ENCODE results near the gene MYO1E.
A peak's percentile ranks its signal among the peaks of the same experiment; 100 is the strongest.

MYO1E gene

DNA sequence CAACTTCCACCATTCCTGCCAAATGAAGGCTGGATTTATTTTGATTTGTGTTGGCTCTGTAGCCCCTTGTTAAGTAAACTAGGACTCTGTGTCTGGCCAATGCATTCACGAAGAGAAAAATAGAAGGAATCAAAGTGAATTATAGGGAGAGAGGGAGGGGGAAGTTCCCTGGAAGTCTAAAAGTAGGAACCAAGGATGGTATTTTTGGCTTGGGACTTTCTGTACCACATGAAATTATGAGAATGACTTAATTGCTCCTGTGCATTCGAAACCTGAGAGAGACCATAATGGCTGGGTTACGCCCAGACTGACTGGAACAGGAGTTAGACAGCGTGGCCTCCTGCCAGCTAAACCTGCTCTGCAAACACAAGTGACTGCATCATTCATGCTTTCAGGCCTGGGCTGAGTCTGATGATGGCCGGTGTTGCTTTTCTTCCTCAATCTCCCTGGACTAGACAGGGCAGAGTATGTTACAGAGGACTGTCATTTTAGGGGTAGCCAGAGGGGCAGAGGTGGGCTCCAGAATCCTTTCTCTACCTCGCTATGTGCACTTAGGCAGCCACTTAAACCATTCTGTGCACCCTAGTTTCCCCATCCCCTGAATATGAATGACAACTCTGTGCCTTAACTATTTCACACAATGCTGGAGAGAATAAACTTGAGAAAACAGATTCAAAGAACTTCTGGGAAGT is 58.9 kb downstream of the MYO1E start:
- no peak for DNase-seq

DNA sequence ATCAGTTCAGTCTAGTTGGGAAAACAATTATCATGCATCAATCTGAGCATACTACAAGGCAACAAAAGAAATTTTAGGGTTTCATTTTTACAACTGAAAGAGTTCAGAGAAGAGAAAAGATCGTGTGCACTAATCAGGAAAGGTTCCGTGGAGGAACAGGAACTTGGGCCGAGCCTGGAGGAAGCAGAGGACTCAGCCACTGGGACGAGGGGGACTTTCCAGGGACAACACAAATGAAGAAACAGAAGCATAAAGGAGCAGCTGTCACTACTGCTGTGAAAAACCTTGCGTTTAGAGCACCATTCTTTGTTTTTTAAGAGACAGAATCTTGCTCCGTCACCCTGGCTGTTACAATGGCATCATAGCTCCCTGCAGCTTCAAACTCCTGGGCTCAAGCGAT is 60.5 kb downstream of the MYO1E start:
- no peak for DNase-seq

DNA sequence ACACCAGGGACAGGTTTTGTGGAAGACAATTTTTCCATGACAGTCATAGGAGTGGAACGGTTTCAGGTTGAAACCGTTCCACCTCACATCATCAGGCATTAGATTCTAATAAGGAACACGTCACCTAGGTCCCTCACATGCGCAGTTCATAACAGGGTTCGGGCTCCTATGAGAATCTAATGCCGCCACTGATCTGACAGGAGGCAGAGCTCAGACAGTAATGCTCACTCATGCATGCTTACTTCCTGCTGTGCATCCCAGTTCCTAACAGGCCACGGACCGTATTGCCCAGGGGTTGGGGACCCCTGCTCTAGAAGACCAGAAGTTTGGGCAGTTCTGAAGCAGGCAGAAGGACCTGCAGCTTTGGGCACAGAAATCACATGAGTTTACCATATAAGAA is 61.5 kb downstream of the MYO1E start:
- DNase-seq = no peak

DNA sequence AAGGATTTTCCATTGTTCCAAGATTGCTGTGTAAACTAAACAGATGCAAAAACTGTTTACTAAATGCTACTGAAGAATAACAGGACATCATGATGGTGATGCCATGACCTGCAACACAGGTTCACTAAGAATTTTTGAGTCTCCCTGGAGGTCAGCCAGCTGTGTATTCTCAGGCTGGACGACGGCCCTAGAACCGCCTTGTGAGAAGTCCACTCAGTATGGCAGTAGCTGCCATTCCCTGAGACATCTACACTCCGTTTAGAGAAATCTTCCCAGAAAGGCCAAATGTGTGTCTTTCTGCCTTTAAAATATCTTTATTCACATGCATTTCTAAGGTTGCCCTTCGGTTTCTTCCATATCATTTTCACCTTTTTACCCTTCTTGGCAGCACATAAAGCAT is 63.3 kb downstream of the MYO1E start:
- DNase-seq = no peak

DNA sequence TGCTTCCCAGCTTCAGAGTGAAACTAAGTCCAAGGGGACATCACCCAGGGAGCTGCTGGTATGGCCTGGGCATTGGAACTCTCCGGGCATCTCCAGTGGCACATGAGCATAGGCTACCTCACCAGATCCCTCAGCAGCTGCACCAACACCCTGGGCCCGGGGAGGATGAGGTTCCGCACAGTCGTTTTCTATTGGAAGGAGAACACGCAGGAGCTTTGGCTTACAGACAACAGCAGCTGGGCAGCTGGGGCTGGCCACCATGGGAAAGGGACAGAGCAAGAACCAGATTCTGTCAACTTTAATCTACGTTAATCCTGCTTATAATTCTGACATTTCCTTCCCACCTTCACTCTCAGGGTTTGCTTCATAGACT is 65.5 kb downstream of the MYO1E start:
- no peak for DNase-seq

DNA sequence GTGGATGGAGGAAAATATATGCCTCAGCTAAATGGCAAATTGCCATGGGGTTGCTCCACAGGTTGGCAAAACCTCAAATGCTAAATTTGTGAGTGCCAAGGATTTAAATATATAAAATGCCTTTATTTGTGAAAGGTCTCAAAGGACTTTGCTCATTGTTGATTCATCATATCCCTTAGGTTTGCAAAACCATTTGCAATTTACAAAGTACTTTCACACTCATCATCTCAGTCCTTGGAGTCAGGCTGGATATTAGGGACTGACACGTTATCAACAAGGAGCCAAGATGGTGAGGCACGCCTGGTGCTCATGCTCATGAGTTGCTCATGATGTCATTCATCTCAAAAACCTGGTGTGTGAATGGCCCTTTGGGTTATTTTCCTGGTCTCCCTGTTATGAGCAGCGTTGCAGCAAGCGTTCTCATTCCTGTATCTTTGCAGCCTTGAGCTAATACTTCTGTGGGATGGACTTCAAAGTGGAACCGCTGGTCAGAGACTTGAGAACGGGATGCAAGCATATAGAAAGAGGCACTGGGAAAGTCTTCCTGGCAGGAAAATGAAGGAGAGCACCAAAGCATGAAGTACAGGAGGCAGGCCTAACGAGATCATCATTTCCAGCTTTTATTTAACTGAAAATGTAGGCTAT is 66.0 kb downstream of the MYO1E start:
- DNase-seq = no peak

DNA sequence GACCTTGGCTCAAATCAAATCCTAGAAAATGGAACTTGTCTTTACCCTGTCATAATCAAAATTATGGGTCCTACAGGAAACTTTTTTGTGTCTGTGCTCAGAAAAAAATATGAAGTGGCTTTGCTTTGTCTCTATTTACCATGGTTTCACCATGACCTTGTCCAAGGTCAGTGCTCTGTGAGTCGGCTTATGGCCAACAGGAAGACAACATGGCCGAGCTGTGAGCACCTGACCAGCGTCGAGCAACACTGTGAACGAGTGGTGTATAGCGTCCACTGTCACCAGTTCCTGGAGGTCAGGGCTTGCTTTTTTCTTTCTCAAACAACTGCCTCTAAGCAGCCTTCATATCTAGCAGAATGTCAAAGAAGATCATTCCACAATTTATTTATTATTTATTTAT is 67.9 kb downstream of the MYO1E start:
- no peak for DNase-seq

DNA sequence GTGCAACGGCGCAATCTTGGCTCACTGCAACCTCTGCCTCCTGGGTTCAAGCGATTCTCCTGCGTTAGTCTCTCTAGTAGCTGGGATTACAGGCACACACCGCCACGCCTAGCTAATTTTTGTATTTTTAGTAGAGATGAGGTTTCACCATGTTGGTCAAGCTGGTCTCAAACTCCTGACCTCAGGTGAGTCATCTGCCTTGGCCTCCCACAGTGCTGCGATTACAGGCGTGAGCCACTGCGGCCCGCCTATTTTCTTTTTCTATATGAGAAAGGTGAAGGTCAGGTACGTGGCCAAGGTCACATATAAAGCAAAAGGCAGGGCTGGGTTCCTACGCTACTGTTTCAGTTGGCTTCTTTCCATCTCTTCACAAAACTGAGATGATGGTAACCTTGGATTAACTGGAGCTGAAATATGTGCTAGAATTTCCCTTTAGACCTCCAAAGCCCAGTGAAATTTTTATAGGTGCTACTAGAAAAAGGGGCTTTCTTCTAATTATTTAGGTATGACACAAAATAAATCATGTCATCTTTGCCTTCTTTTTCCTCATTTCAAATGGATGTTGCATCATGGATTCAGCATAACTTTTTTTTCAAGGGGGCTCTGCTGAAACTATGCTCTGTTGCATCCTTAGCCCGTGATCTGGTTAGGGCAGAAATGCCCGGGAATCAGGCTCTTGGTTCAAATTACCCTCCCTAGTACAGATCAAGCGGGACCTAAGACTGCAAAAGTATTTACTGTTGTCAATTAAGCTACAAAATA is 68.5 kb downstream of the MYO1E start:
- DNase-seq = no peak

DNA sequence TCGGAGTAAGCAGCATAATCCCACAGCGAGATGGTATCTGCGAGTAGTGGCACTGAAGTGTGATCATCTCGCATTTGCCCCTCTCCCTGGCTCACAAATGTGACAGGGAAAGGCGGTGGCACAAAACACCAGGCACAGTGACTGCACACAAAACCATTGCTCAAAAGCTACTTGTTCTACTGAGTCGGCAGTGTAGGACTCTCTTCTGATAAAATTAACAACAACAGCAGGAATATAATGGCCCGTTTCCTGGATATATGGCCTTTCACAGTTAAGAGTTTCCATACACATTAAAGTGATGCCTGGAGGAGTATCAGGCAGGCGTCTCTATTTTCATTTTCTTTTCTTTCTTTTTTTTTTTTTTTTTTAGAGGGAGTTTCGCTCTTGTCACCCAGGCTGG is 69.0 kb downstream of the MYO1E start:
- no peak for DNase-seq

DNA sequence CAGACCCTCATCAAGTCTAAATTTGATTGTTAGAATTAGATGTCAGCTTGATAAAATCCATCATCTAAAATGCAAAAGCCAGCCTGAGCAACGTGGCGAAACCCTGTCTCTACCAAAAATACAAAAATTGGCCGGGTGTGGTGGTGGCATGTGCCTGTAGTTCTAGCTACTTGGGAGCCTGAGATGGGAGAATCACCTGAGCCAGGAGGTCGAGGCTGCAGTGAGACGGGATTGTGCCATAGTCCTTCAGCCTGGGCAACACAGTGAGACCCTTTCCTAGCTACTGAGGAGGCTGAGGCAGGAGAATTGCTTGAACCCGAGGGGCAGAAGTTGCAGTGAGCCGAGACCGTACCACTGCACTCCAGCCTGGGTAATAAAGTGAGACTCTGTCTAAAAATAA is 69.5 kb downstream of the MYO1E start:
- no peak for DNase-seq

DNA sequence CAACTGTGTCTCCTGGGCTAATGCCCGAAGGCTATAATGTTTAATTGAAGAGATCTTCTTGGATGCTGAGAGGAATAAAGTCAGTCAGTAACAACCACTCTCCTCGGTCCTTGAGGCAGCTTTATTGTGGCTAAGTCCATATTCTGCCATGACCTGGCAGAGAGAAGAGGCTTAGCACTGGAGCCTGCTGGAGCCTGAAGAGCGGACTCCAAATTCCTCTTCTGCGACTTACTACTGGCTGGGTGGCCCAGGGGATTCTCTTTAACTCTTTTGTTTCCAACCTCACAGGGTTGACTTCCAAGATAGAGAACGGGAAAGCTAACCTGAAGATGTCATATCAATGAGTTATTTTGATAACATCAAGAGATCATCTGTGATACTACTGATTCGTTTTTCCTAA is 71.1 kb downstream of the MYO1E start:
- no peak for DNase-seq

DNA sequence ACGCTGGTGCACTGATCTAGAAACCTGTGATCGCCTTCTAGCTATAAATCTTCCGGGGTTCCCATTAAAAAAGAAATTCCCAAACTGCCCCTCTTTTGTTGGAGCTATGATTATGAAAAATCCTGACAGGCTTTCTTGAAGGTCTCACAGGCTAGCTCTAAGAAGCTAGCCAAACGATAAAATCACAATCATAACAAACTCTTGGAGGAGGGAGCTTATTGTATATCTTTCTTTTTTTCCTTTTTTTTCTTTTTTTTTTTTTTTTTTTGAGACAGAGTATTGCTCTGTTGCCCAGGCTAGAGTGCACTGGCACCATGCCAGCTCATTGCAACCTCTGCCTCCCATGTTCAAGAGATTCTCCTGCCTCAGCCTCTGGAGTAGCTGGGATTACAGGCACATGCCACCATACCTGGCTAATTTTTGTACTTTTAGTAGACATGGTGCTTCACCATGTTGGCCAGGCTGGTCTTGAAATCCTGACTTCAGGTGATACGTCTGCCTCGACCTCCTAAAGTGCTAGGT is 72.0 kb downstream of the MYO1E start:
- DNase-seq = no peak

DNA sequence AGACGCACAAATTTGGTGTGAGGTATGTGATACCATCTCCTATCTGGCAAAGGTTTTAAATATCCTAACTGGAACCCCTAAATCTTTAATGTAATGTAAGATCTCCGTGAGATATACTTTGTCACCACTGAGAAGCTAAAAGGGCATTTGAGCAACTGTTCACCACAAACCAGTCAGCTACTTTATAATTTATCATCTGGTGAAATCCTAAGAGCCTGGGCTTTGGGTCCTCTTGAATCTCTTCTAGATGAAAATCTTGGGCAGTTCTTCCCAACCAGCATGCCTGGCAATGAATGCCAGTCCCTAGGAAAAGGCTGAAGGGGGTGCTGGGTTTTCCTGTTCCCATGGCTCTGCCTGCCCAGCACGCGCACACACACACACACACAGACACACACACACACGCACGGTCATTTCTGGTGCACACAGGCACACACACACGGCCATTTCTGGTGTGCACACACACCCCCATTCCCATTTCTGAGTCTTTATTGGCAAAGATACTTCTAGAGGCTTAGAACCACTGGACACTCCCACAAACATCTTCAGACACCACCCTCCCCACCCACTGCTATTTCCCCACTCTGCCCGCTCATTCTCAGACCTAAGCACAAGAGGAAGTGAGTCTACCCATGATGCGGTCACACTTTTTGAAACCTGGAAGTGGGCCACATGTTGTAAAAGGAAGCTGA is 72.6 kb downstream of the MYO1E start:
- DNase-seq = peak; percentile 76 to 85

DNA sequence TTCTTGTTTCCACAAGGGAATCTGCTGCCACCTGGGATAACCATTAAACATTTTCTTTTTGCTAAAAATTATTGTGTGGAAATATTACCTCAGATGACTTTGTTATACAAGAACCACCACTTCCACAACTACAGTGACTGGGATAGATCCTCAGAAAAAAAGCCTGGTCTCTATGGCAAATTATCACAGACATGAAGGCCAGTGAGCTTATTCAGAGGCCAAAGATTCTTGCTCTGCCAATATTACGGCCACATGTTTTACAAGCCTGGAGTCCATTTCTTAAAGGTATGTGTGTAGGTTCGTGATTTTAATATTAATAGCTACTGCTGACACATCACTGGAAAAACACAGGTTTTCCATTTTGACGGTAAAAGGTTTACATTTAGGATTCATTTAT is 73.8 kb downstream of the MYO1E start:
- DNase-seq = no peak

DNA sequence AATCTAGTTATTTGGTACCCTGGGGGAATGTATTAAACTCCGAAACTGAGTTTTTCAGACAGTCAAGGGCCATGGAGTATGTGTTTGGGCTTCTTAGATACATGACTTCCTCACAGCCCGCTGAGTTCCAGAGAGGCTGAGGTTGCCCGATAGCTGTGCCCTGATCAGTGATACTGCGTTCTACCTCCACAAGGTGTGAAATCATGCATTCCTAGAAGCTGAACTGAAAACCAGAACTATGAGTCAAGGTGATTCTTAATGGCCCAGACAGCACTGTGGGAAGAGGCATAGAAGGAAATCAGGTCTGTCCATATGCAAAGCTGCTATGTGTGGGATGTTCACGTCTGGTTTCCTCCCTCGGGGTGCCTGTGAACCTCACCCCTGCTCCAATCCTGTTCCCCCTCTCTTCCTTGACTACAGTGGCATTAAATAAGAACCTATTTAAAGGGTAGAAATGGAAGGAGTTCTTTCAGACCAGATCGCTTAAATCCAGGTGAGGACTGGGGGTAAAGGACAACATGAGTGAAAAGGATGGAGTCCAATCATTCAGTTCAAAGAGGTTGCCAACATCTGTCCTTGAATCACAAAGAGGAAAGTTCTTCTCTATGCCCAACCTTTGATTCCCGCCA is 74.3 kb downstream of the MYO1E start:
- peak in 1 of 2 donors; percentile 24 for DNase-seq

DNA sequence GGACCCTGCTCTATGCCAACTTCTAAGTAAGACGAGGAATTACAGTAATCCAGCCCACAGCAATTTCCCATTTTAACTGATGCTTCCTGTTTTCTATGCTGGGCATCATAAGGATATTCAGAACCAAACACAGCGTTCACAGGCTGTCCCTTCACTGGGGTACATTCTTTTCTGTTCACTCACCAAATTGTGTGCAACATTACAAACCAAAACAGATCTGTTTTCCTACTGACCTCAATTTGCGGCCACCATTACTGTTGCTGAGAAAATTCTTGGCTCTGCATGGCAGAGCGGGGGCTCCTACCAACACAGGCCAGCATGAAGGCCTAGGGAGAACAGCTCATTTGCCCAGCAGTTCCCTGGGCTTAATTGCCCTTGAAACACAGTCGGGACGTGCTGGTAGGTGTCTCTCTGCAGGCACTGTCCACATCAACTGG is 76.5 kb downstream of the MYO1E start:
- DNase-seq = no peak

DNA sequence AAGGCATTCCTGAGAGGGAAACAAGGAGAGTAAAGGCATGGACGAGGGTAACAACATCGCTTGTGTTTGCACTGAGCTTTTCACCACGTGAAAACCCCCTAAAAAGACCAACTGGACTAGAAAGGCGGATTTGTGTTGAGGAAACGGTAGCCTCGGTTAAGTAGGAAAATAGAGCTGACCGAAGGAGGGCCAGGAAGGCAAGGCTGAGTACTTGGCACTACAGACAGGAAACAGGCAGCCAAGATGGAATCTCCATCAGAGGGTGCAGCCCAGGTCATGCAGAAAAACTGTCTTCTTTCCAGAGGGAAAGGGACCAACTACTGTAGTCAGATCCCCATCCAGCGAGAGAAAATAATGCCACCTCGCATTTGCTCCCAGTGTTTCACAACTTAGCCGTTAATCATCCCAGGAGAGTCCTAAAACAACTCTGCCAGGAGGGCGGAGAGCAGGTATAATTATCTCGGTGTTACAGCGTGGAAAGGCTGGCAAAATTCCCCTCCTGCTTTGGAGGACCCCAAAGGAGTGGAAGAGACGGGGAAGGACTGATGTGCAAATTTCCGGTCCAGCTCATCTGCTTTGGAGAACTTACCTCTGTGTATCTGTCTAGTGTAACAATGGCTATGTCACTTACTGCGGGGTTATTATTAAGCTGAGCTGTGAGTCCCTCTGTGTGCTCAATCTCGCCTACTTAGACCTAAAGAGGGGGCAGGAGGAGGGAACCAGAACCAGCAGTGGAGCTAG is 77.2 kb downstream of the MYO1E start:
- DNase-seq = no peak

DNA sequence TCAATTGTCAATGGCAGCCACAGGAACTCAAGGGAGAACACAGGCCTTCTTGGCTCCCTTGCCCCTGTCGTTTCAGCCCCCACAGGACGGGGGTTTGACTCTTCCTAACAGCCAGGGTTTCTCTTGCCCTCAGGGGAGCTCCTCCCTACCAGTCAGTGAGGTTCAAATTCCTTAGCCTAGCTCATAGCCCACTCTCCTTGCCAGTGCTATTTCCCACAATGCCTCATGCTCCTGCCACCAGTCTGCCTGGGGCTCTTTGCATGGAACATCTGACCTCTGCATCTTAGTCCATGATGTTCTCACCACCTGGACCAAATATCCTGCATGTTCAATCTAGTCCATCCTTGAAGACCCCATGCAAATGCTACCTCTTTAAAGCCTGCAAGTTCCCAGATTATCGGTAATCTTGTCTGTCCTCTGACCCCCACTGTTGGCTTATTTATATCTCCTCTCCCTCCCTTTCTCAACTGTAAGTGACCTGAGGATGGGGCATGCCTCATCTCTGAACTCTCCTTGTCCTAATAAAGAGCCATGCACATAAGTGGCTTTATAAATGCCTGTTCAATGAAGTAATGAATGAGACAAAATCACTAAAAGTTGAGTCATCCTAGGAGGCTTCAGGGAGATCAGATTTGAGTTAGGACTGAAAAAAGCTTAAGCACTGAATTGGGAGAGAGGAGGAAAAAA is 78.0 kb downstream of the MYO1E start:
- DNase-seq = no peak

DNA sequence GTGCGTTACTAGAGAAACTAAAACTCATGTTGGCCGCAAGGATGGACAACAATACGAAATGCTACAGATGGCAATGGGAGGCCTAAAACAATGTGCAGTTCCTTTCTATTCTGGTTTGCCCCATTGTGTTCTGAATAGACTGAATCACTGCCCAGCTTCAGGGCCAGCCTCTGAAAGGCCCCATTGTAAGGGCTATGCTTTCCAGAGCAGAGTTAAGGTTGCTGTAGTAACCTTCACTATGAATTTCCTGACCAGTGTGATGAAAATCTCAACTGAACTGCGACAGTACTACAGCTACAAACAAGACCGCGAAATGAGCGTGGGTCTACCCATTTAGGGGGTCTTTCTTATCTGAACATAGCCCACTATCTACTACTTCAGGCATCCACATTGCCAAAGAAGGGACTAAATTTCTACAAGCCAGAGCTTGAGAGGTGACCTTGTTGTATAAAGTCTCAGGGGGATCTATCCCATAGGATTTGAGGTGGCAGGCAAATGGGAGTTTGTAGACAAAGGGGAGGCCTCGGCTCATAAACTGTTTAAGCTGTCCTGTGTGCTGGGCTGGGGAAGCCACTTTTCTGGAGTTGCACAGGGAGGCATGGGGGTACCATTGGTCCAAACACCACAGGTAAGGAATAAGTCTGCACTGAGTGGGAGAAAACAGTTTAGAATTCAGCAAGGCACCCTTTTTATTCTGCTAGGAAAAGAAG is 80.1 kb downstream of the MYO1E start:
- DNase-seq = no peak

DNA sequence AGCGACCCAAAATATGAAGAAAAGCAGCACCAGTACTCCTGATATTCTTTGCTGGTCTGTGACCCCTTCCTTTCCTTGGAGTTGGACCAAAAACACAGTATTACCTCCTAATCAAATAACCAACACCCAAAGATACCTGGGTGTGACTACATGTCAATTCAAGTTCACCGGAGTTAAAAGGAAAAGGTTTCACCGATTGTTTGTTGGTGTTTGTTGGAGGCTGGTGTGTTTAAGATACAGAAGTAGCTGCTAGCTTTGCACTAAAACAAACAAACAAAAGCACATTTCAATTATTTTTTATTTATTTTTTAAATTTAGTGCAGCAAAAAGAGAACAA is 81.5 kb downstream of the MYO1E start:
- no peak for DNase-seq

Data from CD4-positive, alpha-beta T cell treated with Interferon alpha-2 for 1 hour (primary cell).